ENCODE data around the gene SLC1A4.

The SLC1A4 gene

DNA sequence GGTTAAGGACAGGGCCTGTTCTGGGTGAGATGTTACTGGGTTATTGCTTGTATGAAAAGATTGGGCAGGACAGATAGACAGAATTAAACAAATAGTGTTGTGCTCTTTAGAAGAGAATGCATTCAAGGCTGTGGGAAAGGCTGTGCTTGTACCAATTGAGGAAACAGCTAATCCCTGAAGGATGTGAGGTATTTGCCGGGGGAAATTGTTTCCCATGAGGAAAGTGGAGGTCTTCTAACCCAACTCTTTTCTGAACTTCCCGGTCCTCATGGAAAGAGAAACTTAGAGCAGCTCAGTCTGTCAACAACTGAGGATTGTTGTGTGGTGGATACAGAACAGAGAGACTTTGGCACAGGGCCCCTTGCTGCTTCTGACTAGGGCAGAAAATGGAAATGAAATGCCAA, 9.5 kb downstream of the SLC1A4 start:
- TF ChIP-seq SIN3A (IDR thresholded peaks at IDR 0.05; ENCODE audit: borderline replicate concordance, insufficient read depth, low read length) (no peak), TAF1 (IDR thresholded peaks at IDR 0.05; ENCODE audit: borderline replicate concordance, insufficient read depth, low read length) (no peak), FOXP2 (optimal IDR thresholded peaks at IDR 0.05; ENCODE audit: borderline replicate concordance, extremely low read depth, extremely low read length, insufficient read depth) (no peak), POLR2AphosphoS5 (IDR thresholded peaks at IDR 0.05; ENCODE audit: low read depth, low read length) (no peak)
- TF ChIP-seq, protein P1, sequence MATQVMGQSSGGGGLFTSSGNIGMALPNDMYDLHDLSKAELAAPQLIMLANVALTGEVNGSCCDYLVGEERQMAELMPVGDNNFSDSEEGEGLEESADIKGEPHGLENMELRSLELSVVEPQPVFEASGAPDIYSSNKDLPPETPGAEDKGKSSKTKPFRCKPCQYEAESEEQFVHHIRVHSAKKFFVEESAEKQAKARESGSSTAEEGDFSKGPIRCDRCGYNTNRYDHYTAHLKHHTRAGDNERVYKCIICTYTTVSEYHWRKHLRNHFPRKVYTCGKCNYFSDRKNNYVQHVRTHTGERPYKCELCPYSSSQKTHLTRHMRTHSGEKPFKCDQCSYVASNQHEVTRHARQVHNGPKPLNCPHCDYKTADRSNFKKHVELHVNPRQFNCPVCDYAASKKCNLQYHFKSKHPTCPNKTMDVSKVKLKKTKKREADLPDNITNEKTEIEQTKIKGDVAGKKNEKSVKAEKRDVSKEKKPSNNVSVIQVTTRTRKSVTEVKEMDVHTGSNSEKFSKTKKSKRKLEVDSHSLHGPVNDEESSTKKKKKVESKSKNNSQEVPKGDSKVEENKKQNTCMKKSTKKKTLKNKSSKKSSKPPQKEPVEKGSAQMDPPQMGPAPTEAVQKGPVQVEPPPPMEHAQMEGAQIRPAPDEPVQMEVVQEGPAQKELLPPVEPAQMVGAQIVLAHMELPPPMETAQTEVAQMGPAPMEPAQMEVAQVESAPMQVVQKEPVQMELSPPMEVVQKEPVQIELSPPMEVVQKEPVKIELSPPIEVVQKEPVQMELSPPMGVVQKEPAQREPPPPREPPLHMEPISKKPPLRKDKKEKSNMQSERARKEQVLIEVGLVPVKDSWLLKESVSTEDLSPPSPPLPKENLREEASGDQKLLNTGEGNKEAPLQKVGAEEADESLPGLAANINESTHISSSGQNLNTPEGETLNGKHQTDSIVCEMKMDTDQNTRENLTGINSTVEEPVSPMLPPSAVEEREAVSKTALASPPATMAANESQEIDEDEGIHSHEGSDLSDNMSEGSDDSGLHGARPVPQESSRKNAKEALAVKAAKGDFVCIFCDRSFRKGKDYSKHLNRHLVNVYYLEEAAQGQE (IDR thresholded peaks at IDR 0.05; ENCODE audit: insufficient read depth in 1 of 2, low read depth in 2 of 2, low read length in 2 of 2): no peak

DNA sequence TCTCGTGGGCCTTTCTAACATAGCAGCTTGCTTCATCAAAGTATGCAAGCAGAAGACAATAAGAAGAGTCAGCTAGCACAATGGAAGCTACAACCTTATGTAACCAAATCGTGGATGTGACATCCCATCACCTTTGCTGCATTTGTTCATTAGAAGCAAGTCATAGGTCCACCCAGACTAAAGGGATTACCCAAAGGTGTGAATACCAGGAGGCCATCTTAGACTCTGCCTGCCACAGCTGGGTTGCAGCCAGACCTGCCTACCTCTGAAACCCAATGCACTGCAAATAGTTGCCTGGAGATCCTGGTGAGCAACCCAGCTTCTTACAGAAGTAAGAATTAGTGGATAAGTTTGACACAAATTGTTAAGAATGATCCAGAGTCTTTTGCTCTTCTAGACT, 10.6 kb downstream of the SLC1A4 start:
- TF ChIP-seq SIN3A (IDR thresholded peaks at IDR 0.05; ENCODE audit: borderline replicate concordance, insufficient read depth, low read length) (no peak), POLR2AphosphoS5 (IDR thresholded peaks at IDR 0.05; ENCODE audit: low read depth, low read length) (no peak), FOXP2 (optimal IDR thresholded peaks at IDR 0.05; ENCODE audit: borderline replicate concordance, extremely low read depth, extremely low read length, insufficient read depth) (no peak), TAF1 (IDR thresholded peaks at IDR 0.05; ENCODE audit: borderline replicate concordance, insufficient read depth, low read length) (no peak)
- TF ChIP-seq, protein P1 (IDR thresholded peaks at IDR 0.05; ENCODE audit: insufficient read depth in 1 of 2, low read depth in 2 of 2, low read length in 2 of 2): no peak

DNA sequence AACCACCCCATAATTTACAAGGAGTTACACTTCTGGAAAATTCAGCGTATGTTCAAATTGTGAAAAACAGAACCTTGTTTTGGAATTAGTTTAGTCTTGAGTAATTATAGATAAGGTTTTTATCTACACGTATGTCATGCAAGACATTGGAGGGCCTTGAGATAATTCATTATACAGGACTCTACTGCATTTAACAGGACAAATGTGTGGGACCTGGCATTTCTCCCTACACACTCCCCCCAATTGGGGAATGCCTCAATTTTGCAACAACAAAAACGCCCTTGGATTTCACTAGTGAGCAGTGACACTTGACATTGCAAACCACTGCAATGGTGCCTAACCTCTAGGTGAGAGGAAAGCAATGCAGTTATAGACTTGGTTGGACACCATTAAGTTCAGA, 11.4 kb downstream of the SLC1A4 start:
- TF ChIP-seq POLR2AphosphoS5 (IDR thresholded peaks at IDR 0.05; ENCODE audit: low read depth, low read length): no peak
- TF ChIP-seq SIN3A (IDR thresholded peaks at IDR 0.05; ENCODE audit: borderline replicate concordance, insufficient read depth, low read length): no peak
- TF ChIP-seq, protein P1 (IDR thresholded peaks at IDR 0.05; ENCODE audit: insufficient read depth in 1 of 2, low read depth in 2 of 2, low read length in 2 of 2): no peak
- TF ChIP-seq TAF1 (IDR thresholded peaks at IDR 0.05; ENCODE audit: borderline replicate concordance, insufficient read depth, low read length): no peak
- no peak for TF ChIP-seq FOXP2 (optimal IDR thresholded peaks at IDR 0.05; ENCODE audit: borderline replicate concordance, extremely low read depth, extremely low read length, insufficient read depth)

DNA sequence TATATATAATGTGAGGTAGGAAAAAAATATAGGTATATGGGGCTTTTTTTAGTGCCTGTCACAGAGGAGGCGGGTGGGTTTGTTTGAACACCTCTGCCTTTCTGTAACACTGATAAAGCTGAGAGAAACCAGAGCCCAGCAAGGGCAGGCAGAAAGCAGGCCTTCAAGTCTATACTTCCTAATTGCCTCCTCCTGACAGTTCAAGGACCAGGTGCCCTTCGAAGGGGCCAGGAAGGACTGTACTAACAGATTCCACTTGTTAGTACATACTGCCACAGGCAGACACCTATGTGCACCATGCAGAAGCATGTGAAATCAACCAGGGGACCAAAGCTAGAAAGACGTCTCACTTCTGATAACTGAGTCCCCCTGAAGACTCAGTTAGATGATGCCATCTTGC, 13.8 kb downstream of the SLC1A4 start:
- TF ChIP-seq SIN3A (IDR thresholded peaks at IDR 0.05; ENCODE audit: borderline replicate concordance, insufficient read depth, low read length) (no peak), FOXP2 (optimal IDR thresholded peaks at IDR 0.05; ENCODE audit: borderline replicate concordance, extremely low read depth, extremely low read length, insufficient read depth) (no peak), POLR2AphosphoS5 (IDR thresholded peaks at IDR 0.05; ENCODE audit: low read depth, low read length) (no peak), TAF1 (IDR thresholded peaks at IDR 0.05; ENCODE audit: borderline replicate concordance, insufficient read depth, low read length) (no peak)
- TF ChIP-seq, protein P1 (IDR thresholded peaks at IDR 0.05; ENCODE audit: insufficient read depth in 1 of 2, low read depth in 2 of 2, low read length in 2 of 2): no peak

DNA sequence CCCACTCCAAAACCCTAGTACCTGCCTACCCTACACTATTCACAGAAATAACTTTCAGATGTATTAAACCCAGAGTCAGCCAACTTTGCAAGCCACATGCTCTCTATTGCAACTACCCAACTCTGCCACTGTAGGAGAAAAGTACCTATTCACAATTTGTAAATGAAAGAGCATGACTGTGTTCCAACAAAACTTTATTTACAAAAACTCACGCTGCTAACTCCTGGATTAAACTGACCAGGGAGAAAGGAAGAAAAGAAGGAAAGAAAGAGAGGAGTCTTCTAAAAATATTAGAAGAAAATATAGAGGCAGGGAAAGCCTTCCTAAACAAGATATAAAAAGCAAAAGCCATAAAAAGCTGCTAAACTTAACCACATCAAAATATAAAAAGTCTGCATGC, 24.6 kb downstream of the SLC1A4 start:
- no peak for TF ChIP-seq TAF1 (IDR thresholded peaks at IDR 0.05; ENCODE audit: borderline replicate concordance, insufficient read depth, low read length)
- TF ChIP-seq SIN3A (IDR thresholded peaks at IDR 0.05; ENCODE audit: borderline replicate concordance, insufficient read depth, low read length): no peak
- TF ChIP-seq FOXP2 (optimal IDR thresholded peaks at IDR 0.05; ENCODE audit: borderline replicate concordance, extremely low read depth, extremely low read length, insufficient read depth): no peak
- no peak for TF ChIP-seq POLR2AphosphoS5 (IDR thresholded peaks at IDR 0.05; ENCODE audit: low read depth, low read length)
- TF ChIP-seq, protein P1 (IDR thresholded peaks at IDR 0.05; ENCODE audit: insufficient read depth in 1 of 2, low read depth in 2 of 2, low read length in 2 of 2): no peak
